Measurements from ENCODE around the gene GRN.

The GRN gene

DNA sequence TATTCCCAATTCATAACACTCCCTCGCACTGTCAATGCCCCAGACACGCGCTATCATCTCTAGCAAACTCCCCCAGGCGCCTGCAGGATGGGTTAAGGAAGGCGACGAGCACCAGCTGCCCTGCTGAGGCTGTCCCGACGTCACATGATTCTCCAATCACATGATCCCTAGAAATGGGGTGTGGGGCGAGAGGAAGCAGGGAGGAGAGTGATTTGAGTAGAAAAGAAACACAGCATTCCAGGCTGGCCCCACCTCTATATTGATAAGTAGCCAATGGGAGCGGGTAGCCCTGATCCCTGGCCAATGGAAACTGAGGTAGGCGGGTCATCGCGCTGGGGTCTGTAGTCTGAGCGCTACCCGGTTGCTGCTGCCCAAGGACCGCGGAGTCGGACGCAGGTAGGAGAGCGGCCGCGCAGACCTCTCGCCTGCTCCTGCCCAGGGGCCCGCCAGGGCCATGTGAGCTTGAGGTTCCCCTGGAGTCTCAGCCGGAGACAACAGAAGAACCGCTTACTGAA lies at the start of gene GRN:
Gene GRN, plus strand, starts transcription at position 364 of the 515 bp plus-strand sequence. CDS start 3,863 bp downstream, outside the sequence.
- peak; percentile 63 to 78 for DNase-seq (ENCODE audit: low read depth in 2 of 2)

DNA sequence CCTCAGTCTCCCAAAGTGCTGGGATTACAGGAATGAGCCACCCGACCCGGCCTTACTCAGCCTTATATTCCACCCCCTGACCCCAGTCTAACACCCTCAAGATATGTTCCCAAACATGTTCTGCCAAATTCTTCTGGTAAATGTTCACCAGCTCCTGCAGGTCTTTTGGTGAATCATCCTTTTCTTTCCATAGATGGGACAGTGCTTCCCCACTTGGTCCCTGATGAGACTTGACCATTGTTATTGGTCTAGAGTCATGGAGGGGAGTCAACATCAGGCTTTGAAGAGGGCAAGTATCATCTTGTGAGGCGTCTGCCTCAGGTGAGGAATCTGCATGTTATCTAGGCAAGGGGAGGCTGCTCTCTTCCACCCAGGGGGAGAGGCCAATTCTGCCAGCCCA lies 47.1 kb upstream of the GRN start:
- DNase-seq (ENCODE audit: low read depth in 2 of 2) = no peak

DNA sequence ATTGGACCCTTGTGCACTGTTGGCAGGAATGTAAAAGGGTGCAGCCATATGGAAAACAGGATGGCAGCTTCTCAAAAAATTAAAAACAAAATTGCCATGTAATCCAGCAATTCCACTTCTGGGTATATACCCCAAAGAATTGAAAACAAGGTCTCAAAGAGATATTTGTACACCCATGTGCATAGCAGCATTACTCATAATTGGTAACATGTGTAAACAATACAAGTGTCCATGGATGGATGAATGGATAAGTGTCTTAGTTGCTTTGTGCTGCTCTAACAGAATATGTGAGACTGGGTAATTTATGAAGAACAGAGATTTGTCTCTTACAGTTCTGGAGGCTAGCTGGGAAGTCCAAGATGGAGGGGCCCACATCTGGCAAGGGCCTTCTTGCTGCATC lies 40.5 kb upstream of the GRN start:
- DNase-seq (ENCODE audit: low read depth in 2 of 2) = no peak

DNA sequence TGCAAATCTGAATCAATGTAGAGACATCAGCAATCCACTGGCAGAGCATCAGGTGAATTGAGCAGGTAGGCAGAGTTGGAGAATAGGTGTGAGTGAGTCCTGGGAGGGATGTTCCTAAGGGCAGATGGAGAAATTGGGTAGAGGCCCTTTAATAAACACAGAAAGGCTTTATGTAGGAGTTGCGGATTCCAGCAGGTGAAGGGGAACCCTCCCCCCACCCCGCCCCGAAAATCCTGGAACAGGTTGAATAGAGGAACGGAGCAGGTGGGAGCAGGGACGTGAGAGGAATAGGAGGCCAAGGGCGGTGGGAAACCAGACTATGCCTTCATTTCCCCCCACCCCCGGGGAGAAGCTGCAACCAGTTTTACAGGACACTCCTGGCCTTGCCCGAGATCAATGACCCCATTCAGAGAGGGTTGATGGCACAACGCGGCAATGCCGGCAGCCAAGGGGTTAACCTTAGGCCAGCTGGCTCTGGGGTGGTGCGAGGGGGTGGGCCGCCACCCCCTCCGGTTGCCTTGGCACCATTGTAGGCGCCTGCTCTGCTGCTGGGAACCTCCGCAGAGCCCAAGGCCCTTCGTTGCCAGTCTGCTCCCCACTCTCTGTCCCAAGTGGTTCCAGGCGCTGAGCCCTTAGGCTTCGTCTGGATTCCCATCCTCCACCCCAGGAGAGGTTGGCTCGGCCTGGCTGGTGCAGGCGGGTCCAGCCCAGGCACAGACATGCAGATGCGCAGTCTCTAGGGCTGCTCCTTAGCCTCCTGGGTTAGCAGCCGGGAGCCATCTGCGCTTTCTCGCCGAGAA lies 37.5 kb upstream of the GRN start:
- no peak for DNase-seq (ENCODE audit: low read depth in 2 of 2)

DNA sequence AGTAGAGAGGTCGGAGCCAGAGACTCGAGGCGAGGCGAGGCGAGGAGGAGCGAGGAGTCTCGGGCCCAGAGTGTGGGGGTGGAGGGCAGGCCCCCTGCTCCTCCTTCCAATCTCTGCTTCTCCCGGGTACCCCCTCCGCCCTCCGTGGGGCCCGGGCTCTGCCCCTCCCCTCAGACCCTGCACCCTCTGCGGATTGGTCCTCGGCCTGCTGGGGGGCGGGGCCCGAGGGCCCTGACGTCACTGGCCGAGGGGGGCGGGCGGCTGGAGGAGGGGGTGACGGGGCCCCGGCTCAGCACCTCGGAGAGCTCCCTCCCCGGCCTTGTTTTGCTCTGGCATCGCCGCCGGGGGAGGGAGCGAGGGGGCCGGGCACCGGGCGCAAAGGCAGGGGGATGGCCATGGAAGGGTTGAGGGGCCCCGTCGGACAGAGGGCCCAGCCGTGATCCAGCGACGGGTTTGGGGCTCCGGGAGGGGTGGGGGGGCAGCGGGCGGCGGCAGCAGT lies 36.7 kb upstream of the GRN start, which contains the start of gene RUNDC3A:
Gene RUNDC3A, plus strand, starts transcription at position 282 of the 499 bp plus-strand sequence. CDS start 232 bp downstream, outside the sequence.
- peak; percentile 74 to 84 for DNase-seq (ENCODE audit: low read depth in 2 of 2)

DNA sequence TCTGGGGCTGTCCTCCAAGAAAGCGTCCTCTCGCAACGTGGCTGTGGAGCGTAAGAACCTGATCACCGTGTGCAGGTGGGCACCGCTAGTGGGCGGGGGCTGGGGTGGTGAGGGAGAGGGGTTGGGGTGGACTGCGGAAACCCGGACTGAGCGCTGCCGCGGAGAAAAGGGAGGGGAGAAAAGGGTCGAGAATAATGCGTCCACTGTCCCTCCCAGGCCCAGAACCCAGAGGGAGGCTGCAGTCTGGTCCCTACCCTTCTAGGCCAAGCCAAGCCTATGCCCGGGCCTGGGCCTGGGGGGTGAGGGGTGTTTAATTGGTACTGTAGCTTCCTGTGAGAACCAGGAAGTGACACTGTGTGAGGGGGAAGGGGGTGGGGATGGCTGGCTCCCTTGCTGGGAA lies 36.2 kb upstream of the GRN start:
- DNase-seq (ENCODE audit: low read depth in 2 of 2) = no peak

DNA sequence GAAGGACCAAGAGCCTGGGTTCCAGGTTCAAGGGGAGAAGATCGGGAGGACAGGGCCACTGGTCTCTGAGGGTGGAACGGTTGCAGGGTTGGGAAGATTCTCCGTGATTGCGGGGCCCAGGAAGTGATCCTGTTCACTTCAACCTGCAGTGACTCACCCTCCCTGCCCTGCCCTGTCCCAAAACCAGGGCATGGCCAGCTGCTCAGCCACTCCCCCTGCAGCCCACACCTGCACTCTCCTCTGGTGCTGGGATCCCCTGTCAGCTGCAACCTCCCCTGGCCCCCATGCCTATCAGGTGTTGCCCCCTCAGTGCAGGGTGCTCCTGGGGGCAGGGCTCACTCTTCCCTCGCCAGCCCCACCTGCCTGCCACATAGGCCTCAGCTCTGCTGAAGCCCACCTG lies 35.6 kb upstream of the GRN start:
- no peak for DNase-seq (ENCODE audit: low read depth in 2 of 2)

DNA sequence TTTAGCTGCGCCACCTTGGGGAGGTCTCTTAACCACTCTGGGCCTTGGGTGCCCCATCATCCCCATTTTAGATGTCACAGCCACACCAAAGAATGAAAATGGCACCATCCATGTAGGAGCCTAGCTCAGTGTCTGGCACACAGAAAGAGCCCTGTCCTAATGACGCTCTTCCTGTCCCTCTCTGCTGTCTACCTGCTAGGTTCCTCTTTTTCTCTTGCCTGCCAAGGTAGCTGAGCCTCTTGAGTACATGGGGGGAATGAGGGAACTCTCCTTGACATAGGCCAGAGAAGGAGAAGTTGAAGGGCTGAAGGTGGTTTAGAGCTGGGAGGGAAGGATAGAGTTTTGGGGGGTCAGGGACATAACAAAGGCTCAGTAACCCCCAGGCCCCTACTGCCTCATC lies 34.9 kb upstream of the GRN start:
- no peak for DNase-seq (ENCODE audit: low read depth in 2 of 2)

DNA sequence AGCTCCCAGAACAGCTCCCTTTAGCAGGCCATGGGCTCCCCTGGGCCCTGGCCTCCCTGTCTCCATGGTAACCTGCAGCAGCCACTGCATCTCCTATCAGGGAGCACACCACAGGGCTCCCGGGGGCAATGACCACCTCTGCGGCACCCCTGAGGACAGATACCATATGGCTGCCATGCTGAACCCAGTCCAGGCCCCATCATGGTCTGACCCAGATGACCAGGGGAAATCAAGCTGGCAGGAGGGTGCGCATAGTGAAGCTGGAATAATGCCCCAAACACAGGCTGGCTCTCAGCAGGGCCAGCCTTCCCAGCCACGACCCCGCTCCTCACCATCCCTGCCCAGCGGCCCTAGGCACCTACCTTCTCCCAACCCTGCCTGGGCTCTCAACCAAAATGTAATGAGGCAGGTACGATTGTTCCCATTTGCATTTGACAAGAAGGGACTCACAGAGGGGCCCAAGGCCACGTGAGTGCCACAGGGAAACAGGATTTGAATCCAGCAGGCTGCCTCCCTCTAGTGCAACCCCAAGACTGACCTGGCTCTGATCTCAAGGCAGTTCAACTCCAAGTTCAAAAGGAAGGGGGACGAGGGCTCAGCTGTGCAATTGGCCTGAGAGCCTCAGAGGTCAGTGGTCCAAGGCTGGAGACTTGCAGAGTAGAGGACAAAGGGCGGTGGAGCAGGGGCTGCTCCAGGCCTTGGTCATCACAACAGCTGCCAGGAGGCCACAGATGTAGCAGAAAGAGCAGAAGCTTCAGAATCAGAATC lies 34.3 kb upstream of the GRN start:
- DNase-seq (ENCODE audit: low read depth in 2 of 2) = no peak

DNA sequence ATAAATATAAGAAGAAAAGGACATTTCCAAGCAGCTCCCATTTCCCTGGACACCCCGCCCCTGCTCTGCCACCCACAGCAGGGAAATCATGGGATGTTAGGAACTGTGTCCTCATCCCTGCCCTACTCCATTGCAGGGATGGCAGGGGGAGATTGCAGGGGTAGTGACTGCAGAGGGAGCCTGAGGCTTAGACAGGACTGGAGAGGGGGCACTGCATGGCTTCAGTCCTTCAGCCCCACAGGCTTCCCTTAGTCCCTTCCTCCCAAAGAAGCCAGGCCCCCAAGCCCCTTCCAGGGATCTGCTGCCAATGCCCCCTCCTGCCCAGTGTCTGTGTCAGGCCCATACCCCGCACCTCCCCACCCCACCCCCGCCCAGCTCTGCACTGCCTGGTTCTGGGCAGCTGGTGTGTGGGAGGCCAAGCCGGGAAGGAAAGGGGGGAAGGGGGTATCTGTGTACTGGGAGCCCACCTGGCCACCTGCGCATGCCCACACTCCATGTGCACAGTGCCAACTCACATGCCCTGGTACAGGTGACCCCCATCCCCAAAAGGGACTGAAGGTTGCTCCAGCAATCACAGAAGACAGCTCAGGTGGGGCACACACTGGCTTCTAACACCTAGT lies 33.4 kb upstream of the GRN start:
- DNase-seq (ENCODE audit: low read depth in 2 of 2) = no peak

DNA sequence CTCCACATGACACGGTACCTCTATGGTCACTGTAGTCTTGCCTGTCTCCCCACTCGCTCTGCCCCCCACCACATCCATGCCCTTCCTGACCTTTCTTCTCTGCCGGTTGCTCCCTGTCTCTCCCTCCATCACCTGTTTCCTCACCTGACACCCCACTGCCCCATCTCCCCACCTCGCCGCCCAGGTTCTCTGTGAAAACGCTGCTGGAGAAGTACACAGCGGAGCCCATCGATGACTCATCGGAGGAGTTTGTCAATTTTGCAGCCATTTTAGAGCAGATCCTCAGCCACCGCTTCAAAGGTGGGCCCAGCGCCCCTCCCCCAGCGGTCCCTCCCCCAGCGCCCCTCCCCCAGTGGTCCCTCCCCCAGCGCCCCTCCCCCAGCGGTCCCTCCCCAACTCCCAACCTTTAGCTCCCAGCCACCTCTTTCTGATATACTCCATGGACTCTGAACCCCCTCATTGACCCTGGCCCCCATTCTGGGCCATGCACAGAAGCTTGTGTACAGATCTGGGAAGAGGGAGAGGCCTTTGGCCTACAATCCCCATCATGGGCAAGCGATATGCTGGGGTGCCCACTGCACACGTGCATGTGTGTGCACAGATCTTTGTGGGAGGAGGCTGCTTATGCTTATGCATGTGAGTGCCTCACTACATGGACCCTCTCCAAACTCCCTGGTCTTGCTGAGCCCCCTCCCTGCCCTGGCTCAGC lies 32.6 kb upstream of the GRN start:
- DNase-seq (ENCODE audit: low read depth in 2 of 2) = no peak

DNA sequence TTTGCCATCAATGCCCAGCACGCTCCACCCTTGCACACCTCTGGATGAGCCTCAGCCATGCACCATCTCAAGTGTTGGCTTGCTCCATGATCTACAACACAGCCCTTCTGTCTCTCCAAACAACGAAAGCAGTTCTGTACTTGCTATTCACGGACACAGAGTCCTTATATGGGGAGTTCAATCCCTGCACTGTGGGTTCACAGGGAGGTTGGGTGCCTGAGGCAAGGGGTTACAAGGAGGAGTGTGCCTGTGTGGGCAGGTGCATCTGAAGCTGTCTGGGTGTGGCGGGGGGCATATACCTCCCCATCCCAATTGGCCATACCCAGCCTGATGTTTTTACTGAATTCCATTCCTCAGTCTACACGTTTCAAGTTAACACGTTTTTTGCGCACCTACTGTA lies 31.1 kb upstream of the GRN start:
- DNase-seq (ENCODE audit: low read depth in 2 of 2) = no peak

DNA sequence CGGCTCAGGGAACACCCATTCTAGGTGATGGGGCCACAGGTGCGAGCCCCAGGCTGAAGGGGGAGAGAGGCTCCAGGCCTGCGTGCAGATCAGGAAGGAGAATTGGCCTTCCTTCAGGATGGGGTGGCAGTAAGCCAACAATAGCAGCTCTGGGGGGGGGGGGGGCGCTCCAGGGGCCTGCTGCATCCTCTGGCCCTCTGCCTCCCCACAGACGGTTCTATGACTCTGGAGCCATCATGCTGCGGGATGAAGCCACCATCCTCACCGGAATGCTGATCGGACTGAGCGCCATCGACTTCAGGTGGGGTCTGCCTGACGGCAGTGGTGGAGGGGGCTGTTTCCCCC lies 30.6 kb upstream of the GRN start:
- no peak for DNase-seq (ENCODE audit: low read depth in 2 of 2)

DNA sequence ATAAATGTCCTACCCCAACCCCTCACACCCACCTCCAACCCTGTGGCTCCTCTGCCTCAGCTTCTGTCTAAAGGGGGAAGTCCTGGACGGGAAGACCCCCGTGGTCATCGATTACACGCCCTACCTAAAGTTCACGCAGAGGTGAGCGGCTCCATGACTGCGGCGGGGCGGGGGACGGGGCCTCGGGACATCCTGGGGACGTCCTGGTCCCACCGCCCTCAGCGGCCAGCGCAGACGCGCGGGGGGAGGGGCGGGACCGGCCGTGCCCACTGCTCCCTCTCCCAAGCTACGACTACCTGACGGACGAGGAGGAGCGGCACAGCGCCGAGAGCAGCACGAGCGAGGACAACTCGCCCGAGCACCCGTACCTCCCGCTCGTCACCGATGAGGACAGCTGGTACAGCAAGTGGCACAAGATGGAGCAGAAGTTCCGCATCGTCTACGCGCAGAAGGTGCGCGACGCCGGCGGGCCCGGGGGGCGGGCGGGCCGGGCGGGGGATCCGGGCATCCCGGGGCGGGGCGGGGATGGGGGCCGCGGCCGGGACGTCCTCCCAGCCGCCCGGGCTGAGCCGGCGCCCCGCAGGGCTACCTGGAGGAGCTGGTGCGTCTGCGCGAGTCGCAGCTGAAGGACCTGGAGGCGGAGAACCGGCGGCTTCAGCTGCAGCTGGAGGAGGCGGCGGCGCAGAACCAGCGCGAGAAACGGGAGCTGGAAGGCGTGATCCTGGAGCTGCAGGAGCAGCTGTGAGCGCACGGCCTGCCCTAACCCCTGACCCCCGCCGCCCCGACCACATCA lies 30.0 kb upstream of the GRN start:
- peak in 1 of 2 donors; percentile 41 for DNase-seq (ENCODE audit: low read depth in 2 of 2)

DNA sequence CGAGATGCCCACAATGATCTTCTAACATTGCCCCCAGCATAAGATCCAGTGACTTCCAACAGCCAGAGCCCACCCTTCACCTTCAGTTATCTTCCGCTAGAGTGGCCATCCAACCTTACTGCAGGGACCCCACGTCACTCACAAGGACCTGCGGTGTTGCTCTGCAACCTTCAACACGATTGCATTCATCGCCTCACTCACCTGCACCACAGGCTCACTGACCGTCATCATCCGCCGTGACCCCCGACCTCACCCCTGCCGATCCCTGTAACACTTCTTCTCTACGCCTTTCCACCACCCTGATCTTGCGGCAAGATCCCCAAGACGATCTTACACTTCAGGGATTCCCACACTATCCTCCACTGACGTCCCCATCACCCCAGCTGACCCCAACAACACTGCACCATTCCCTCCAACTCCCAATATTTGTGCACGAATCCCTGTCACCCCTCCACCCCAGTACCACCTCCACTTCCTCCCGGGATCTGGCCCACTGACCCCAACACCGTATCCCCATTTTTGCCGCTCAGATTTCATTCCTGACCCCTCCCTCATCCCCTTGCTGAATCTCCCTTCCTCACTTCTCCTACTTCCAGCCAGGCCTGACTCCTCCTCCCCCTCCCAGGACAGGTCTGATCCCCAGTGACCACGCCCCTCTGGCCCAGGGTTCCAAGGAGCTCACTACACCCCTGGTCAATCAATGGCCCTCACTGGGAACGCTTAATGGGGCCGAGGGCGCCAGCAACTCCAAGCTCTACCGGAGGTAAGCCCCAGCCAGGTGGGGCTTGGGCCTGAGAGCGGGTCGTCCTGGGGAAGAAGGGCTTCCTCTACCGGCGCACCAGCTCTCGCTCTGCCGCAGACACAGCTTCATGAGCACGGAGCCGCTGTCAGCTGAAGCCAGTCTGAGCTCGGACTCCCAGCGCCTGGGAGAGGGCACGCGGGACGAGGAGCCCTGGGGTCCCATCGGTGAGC lies 29.1 kb upstream of the GRN start:
- no peak for DNase-seq (ENCODE audit: low read depth in 2 of 2)

DNA sequence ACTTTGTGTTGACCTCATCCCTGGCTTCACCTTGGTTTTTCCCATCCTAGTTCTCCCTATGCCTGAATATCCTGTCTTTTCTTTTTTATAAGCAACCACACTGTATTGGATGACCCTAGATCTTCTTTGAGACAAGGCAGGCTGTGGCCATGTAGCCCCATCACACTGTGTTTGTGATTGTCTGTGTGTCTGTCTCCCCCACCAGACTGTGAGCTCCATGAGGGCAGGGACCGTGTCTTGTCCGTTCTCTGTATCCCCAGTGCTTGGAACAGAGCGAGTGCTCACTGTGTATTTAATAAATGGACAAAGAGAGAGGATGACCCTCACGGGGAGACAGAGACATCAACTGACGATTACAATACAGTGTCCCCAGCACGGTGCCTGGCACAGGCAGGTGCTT lies 27.6 kb upstream of the GRN start:
- DNase-seq (ENCODE audit: low read depth in 2 of 2) = no peak

DNA sequence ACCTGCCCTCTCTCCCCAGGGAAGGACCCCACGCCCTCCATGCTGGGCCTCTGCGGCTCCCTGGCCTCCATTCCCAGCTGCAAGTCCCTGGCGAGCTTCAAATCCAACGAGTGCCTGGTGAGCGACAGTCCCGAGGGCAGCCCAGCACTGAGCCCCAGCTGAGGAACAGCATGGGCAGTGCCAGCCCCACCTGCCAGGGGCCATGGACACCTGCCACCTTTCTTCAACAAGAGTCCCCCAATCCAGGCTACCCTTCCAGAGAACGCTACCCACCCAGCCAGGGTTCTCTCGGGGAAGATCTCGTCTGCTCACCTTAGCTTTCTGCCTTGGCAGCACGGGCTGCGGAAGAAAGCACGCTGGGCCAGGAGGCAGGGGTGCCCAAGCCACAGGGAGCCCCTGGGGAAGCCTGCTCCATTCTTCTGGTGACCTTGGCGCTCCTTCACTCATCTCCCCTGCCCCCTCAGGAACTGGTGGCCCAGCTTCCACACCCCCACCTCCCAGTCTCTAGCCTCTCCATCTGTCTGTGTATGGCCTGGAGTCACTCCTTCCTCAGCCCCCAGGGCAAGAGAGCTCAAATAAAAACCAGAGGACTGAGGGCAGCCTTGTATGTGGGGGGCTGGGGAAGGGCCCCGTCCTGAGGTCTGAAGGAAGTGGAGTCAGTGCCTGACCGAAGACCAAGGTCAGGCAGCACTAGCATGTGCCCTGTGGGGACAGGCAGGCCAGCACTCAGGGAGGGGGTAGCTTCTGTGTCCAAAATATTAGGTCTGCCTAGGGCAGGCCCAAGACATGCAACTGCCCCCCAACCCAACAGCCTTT lies 26.8 kb upstream of the GRN start:
- no peak for DNase-seq (ENCODE audit: low read depth in 2 of 2)

DNA sequence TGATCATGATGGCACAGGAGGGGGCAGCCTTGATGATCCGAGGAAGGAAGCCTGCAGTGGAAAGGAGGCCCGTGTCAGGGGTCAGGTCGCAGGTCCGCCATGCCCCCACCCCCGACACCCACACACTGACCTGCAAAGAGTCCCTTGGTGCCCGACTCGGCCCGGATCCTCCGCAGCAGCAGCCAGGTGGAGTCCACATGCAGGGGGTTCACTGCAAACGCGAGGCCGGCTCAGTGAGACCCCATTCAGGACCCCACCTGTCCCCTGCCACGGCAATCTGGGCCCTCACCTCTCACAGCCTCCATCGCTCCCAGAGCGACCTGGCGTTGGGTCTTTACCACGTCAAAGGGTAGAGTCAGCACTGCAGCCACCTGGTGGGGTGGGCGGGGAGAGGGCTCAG lies 25.0 kb upstream of the GRN start:
- DNase-seq (ENCODE audit: low read depth in 2 of 2) = no peak
